Stimulated activated CD8-positive, alpha-beta memory T cell treated with anti-CD3 and anti-CD28 coated beads, Interleukin-7, amount 100 ng/mL, for 1 hour (primary cell): ENCODE results near the gene SMG5.
"Not testable (repeated sequence)": the region's sequence is repeated elsewhere in the genome, so short reads cannot be mapped to it uniquely, and the experiment has no call there.

ENCODE experiments used
- DNase-seq, 2 donors: peaks; one replicate each; pipeline ENCODE4 v3.0.0-alpha.2; 2020; ENCODE audit warnings: low read depth in 2 of 2

SMG5 gene

DNA sequence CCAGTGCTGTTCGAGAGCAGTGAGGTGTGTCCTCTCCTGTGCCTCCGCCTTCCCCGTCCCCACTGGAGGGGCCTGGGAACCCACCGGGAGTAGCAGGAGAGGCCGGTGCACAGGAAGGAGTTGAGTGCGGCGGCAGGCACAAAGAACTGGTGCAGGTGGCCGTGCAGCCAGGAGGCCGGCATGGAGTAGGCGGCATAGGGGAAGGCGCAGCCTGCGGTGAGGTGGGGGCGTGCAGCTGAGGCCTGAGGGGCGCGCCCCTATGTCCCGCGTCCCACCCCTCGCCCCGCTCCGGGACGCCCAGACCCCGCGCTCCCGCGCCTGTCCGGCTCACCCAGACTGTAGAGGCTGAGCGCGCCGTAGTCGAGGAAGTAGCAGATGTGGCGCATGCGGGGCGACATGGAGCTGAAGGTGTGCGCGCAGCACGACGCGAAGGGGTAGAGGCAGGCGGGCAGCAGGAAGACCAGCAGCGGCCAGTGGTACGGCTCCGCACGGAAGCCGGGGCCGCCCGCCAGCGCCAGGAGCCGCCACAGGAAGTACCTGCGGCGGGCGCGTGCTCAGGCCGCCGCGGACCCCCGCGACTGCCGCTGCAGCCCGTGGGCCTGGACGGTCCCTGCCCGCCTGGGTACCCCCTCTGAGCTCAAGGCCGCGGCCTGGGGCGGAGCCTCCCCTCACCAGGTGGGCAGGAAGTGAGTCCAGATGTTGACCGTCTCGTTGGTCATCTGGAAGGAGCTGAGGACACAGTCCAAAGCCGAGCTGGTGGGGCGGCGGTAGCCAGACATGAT is 37.0 kb downstream of the SMG5 start:
- DNase-seq, result peak in 1 of 2 donors; percentile 14

GRCh38 chr1:156244712-156245111 is 37.9 kb downstream of the SMG5 start:
- no peak for DNase-seq

DNA sequence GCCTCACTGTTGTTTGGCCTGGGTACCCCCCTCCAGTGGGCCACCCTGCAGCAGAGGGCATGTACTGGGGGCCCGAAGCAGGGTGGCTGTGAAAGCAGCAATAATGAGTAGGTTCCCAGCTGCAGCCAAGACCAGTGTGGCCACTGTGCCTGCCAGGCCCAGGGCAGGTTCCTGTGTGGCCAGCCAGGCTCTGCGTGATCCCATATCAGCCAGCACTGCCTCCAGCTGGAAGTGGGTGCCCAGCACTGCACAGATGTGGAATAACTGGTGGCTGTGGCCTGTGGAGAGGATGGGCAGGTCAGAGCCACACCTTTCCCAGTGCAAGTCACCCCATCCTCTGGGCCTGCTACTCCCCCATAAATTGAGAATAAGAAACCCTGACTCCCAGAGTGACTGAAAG is 38.5 kb downstream of the SMG5 start:
- no peak for DNase-seq

- DNase-seq, result no peak
Observed at GRCh38 chr1:156242738-156243137, 39.9 kb downstream of the SMG5 start.

DNA sequence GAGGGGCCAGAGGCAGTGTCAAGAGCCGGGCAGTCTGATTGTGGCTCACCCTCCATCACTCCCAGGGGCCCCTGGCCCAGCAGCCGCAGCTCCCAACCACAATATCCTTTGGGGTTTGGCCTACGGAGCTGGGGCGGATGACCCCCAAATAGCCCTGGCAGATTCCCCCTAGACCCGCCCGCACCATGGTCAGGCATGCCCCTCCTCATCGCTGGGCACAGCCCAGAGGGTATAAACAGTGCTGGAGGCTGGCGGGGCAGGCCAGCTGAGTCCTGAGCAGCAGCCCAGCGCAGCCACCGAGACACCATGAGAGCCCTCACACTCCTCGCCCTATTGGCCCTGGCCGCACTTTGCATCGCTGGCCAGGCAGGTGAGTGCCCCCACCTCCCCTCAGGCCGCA is 40.7 kb downstream of the SMG5 start, which contains the start of gene BGLAP:
TSS of gene BGLAP (plus strand) at position 259 of the 400 bp plus-strand sequence. CDS start at position 307, 48 bp downstream.
- no peak for DNase-seq

DNA sequence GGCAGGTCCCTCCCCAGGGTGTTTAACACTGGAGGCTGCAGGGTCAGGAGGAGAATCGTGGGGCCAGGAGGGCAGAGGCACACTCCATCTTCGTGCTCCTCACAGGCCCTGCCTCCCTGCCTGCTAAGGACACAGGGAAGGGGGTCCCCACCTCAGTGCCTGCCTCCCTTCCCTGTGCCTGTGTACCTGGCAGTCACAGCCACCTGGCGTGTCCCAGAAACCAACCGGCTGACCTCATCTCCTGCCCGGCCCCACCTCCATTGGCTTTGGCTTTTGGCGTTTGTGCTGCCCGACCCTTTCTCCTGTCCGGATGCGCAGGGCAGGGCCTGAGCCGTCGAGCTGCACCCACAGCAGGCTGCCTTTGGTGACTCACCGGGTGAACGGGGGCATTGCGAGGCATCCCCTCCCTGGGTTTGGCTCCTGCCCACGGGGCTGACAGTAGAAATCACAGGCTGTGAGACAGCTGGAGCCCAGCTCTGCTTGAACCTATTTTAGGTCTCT is 41.3 kb downstream of the SMG5 start:
- no peak for DNase-seq

GRCh38 chr1:156238248-156238647 is 44.4 kb downstream of the SMG5 start:
- DNase-seq, result no peak

- no peak for DNase-seq
Observed at GRCh38 chr1:156236164-156236563, 46.5 kb downstream of the SMG5 start.

DNA sequence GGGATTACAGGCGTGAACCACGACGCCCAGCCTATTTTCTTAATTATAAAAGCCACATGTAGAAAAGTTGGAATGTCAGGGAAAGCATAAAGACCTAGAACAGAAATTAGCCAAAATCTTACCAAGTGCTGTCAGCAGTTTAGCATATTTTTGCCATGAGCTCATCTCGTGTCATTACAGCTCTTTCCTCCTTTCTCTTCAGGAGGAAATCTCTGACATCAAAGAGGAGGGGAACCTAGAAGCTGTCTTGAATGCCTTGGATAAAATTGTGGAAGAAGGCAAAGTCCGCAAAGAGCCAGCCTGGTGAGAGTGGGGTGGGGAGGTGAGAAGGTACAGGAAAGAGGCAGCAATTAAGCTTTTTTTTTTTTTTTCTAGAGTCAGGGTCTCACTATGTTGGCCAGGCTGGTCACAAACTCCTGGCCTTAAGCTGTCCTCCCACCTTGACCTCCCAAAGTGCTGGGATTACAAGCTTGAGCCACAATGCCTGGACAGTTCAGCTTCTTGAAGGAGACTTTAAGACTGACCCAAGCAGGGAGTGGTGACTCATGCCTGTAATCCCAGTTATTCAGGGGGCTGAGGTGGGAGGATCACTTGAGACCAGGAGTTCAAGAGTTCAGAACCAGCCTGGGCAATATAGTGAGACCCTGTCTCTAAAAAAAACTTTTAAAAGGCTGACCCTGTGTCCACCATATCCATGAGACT is 49.0 kb downstream of the SMG5 start:
- no peak for DNase-seq

- DNase-seq, result no peak
Observed at GRCh38 chr1:156232201-156232894, 50.3 kb downstream of the SMG5 start.

- no peak for DNase-seq
Observed at GRCh38 chr1:156230473-156230837, 52.2 kb downstream of the SMG5 start.

GRCh38 chr1:156229809-156230472 is 52.7 kb downstream of the SMG5 start:
- DNase-seq, result no peak

- DNase-seq, result no peak
Observed at GRCh38 chr1:156228501-156228900, 54.1 kb downstream of the SMG5 start.

DNA sequence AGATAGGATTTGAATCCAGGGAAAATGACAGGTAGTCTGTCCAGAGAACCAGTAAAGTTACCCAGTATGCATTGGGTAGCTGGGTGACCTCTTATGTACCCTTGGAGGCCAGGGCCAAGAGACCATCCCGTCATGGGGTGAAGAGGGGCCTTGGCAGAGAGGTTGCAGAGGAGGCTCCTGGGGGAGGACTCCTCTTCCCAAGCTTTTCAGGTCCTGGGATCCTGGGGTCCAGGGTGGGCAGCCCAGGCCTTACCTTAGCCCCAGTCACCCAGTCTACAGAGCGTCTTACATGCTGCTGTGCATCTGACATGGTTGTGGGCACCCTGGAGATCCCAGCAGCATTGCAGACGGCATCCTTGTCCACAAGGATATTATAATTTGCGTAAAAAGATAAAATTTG is 55.8 kb downstream of the SMG5 start:
- DNase-seq, result no peak

DNA sequence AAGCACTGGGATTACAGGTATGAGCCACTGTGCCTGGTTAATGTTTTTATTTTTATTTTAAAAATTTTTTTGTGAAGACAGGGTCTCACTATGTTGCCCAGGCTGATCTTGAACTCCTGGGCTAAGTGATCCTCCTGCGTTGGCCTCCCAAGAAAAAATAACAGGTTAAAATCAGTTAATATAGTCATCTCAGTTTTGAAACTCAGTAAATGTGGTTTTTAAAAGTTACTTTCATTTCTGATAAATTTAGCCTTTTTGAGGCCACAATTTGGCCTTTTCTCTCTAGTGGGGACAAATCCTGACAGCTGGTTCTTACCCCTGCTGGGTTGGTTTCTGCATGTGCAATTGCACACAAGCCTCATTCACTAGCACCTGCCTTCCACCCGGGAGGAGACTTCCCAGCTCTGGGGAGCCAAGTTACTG is 56.5 kb downstream of the SMG5 start:
- DNase-seq, result no peak

DNA sequence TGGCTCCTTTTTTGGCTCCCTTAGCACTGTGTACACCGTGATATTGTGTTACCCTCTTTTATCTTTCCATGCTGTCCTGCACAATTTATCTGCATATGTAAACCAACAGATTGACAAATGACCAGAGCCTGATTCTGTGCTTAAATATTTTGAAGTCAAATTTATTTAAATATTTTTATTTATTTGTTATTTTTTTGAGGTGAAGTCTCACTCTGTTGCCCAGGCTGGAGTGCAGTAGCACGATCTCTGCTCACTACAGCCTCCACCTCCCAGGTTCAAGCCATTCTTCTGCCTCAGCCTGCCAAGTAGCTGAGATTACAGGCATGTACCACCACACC is 57.0 kb downstream of the SMG5 start:
- DNase-seq, result no peak

DNA sequence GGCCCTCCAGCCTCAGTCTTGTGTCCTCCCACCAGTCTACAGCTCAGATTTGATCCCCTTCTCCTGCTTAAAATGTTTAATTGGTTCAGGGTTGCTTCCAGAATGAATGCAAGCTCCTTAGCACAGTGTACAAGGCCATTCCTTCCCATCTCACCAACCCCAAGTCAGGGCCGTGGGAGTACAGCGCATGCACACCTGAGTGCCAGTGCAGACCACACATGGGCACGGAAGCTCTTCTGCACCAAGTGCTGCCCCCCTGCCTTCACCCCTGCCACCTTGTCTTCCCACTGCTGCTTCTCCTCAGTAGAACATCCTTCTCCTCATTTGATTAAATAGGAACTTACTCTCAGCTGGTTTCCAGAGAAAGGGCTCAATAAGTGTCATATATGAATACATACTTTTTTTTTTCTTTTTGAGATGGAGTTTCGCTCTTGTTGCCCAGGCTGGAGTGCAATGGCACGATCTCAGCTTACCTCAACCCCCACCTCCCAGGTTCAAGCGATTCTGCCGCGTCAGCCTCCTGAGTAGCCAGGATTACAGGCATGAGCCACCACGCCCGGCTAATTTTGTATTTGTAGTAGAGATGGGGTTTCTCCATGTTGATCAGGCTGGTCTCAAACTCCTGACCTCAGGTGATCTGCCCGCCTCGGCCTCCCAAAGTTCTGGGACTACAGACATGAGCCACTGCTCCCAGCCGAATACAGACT is 60.5 kb downstream of the SMG5 start:
- DNase-seq, result no peak

- no peak for DNase-seq
Observed at GRCh38 chr1:156220226-156220625, 62.4 kb downstream of the SMG5 start.

DNA sequence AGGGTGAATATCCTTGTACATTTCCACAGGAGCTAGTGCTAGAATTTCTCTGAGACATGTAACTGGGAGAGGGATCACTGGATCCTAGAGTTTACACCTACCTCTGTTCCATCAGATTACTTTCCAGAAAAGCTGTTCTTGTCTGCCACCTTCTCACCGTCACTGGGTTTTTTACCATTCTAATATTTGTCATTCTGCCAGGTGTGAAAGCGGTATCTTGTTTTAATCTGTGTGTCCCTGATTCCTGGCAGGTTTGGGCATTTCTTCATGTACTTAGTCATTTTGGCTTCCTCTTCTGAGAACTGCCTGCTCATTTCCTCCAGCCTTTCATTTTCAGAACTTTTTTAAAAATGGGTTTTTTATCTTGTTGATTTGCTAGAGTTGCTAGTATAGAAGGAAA is 64.8 kb downstream of the SMG5 start:
- DNase-seq, result no peak

- not testable (repeated sequence) for DNase-seq
Observed at GRCh38 chr1:156216361-156217086, 66.1 kb downstream of the SMG5 start.
